ENCODE data around the gene TECR.

The TECR gene

DNA sequence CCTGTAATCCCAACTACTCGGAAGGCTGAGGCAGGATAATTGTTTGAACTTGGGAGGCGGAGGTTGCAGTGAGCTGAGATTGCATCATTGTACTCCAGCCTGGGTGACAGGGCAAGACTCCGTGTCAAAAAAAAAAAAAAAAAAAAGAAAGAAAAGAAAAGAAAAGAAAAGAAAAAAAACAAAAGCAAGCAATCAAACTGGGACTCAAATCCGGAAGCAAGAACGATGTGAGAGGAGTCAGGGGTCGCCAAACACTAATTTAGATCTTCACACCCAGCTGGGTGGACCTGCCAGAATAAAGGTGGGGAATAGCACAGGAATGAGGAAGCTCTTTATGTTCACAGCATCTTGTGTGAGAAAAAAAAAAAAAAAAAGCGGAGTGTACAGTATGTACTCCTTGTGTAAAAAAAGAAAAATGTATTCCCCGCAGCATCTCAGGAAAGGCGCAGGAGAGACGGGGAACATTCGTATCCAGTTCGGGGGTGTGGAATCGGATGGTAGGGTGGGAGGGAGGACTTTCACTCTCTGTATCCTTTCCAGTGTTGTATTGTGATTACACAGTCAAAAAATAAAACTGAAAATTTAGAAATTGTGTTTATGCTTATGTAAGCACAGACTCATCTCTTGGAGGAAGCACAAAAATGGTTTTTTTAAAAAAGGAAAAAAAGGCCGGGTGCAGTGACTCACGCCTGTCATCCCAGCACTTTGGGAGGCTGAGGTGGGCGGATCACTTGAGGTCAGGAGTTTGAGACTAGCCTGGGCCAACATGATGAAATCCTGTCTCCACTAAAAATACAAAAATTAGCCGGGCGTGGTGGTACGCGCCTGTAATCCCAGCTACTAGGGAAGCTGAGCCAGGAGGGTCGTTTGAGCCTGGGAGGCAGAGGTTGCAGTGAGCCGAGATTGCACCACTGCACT is 18.8 kb upstream of the TECR start:
- DNase-seq = peak; percentile 23

GRCh38 chr19:14511229-14511593 is 18.2 kb upstream of the TECR start:
- DNase-seq = no peak

- DNase-seq = no peak
Measured at GRCh38 chr19:14512406-14512961, 16.9 kb upstream of the TECR start.

DNA sequence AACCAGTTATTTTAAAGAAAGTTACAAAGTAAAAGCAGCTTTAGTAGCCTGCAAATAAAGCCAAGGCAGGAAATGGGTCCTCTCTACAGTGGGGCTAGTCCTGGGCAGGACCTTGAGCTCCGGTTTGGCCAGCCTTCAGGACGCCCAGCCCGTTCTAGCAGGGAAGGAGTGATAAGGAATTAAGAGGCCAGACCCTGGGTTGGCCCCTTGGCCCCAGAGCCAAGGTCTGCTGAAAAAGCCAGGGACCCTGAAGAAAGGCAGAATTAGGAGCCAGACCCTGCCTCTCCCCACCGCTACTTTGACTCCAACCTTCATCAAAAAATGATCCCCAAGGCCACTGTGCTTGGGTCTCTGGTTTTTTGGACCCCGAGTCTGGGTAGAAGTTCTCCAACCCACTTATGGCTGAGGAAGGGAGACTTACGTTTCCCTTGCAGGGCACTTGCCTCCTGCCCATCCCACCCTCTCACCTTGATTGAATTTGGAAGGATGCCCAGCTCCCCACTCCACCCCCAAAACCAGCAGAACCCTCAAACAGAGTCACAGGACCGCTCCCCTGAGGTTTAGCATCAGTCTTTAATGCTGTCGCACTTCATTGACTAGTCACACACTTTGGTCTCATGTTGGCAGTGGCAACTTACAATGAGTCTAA is 15.1 kb upstream of the TECR start:
- DNase-seq = no peak

DNA sequence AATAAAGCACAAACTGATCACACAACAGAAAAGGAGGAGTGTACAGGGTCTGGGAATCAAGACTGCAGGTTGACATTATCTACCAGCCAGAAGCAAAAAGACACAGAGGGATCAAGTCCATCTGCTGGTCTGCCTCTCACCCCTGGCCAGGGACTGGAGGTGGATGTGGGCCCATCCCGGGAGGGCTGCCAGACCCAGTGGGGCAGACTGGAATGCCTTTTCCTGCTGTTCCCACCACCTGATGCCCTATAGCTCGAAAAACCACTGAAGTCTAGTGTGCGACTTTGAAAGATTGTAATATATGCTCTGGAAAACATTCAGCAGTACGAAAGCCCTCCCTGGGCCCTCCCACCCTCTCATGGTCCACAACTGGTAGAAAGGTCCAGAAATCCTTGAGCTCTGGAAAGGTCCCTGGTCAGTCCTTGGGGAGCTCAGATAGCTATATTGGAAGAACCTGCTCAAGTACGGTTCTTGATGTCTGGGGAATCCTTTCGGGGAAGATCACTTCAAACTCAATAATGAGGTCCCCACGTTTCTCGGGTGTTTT is 13.8 kb upstream of the TECR start:
- DNase-seq = no peak

- DNase-seq = no peak
Measured at GRCh38 chr19:14516048-14516534, 13.3 kb upstream of the TECR start.

- peak; percentile 20 for DNase-seq
Measured at GRCh38 chr19:14516746-14517438, 12.5 kb upstream of the TECR start.

GRCh38 chr19:14517446-14517839 is 12.0 kb upstream of the TECR start:
- DNase-seq = peak; percentile 17

DNA sequence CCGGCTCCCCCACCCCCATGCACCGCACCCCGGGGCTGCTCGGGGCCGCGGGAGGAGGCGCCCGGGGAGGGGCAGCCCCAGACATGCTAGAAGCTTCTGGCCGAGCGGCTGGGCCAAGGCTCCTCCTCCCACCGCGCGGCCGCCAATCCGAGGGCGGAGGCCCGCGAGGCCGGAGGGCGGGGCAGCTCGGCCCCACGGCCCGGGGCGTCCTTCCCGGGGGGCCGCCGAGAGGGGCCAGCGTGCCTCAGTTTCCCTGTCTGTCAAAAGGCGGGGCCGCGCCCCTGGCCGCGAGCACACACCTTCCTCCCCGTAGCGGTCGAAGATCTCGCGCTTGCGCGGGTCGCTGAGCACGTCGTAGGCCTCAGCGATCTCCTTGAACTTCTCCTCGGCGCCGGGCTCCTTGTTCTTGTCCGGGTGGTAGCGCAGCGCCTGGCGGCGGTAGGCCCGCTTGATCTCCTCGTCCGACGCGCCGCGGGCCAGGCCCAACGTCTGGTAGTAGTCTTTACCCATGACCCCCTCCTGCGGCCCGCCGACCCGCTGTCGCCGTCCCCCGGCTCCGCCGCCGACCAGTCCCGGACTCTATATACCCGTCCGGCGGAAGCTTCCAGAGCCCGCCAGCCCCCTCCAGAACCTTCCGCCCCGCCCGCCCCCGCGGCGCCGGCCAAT is 11.4 kb upstream of the TECR start, which contains the start of gene DNAJB1:
TSS of gene DNAJB1 (minus strand) at position 558 of the 666 bp plus-strand sequence. CDS start at position 510, 48 bp downstream.
- peak; percentile 81 for DNase-seq

DNA sequence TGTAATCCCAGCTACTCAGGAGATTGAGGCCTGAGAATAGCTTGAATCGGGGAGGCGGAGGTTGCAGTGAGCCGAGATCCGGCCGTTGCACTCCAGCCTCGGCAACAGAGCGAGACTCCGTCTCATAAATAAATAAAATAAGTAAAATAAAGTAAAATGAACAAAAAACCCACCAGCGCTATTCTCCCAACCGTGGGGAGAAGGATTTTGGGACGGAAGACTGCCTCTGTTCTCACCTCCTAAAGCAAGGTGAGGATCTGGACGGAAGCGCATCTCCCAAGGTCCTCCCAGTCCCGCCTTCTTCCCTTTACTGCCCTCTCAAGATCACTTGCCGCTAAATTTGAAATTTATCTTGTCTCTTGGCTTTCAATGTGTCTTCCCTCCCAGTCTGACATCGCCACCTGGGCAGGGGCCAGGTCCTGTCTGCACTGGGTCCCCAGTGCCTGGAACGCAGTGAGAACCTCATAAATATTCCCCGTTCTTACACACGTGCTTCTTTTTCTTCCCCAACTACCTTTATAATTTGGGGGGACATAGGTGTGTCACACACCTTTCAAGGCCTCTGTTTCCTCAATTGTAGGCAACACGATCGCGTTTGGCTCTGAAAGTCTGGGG is 10.0 kb upstream of the TECR start:
- DNase-seq = no peak

DNA sequence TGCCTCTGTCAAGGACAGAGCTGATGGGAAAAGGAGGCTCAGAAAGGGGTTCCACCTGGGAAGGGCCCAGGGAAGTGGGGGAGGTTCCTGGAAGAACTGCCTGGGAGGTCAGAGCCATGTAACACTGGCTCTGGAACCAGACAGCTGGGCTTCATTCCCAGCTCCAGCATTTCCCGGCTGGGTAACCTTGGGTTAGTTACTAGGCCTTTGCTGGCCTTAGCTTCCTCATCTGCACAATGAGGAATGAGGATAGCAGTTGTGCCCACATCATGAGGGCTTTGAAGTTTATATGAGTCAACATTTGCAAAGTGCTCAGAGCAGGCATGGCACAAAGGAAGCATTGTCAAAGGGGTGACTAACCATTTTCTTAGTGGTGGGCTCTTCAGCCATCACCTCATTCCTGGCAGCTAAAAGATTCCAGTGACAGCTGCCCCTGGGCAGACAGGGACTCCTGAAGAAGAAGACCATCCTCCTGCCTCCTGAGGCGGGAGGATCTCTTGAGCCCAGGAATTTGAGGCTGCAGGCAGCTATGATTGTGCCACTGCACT is 9.5 kb upstream of the TECR start:
- no peak for DNase-seq

- DNase-seq = no peak
Measured at GRCh38 chr19:14520543-14520942, 8.9 kb upstream of the TECR start.

- DNase-seq = no peak
Measured at GRCh38 chr19:14525729-14526128, 3.7 kb upstream of the TECR start.

- no peak for DNase-seq
Measured at GRCh38 chr19:14526423-14526822, 3.0 kb upstream of the TECR start.

DNA sequence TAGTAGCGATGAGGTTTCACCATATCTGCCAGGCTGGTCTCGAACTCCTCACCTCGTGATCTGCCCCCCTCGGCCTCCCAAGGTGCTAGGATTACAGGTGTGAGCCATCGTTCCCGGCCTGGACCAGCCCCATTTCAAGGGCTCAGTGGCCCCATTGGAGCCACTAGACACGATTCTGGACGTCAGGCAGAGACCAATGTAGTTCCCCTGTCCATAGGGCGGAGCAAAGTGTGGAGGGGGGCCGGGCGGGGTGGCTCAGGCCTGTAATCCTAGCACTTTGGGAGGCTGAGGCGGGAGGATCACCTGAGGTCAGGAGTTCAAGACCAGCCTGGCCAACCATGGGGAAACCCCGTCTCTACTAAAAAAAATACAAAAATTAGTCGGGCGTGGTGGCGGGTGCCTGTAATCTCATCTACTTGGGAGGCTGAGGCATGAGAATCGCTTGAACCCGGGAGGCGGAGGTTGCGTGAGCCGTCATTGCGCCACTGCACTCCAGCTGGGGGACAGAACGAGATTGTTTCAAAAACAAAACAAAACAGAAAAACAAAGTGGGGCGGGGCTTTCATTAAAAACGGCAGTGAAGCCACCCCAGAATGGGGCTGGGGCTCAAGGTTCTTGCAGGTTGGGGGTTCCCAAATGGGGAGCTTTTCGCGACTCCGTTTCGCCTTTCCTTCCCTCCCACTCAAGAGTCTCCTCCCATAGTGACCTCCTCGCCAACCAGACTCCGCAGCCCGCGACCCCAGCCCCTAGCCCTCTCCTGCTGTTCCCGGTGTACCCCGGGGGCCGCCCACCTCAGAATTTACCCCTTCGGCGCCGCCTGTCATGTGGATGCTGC is 758 bp upstream of the TECR start:
- no peak for DNase-seq

DNA sequence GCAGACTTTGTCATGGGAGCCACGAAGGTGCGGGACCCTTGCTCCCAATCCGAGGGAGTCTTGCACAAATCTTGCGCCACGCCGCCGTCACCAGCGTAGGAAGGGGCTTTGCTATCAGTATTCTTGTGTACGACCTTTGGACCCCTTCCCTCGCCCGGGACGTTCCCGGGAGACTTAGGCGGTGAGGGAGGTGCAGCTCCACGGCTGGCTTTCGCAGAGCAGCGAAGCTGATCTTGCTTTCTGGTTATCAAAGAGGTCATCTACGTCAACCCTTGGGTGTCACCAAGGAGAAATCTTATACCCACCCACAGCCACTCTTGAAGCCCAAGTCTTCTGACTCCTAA is 583 bp downstream of the TECR start:
- no peak for DNase-seq

DNA sequence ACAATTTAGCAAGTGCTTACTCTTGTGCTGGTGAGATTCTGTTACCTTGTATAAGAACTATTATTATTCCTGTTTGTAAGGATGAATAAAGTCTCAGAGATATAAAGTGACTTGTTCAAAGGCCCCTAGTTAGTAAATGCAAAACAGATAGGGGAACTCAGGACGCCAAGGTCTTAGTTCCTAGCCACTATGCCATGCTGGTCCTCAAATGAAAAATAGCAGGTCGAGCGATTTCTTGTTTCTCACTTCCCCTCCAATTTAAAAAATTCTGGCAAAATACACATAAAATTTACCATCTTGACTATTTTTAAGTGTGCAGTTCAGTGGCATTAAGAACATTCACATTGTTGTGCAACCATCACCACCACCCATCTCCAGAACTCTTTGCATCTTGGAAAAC is 1.1 kb downstream of the TECR start:
- DNase-seq = no peak

DNA sequence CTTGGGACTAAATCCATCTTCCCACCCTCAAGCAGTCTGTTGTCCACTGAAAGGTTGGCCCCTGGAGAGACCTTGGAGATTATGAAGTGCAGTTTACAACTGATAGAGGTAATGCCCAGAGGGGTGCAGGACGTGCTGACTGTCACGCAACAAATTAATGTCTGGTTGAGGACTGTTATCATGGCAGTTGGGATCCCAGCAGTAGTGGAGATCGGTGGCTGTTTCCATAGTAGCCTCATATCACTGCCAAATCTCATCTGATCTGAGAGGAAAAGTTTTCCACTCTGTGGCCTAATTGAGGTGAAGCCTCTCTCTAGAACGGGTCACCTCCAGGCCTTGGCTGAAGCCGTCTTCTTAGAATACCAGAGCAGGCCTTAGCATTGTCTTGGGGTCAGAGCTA is 4.1 kb downstream of the TECR start:
- no peak for DNase-seq

DNA sequence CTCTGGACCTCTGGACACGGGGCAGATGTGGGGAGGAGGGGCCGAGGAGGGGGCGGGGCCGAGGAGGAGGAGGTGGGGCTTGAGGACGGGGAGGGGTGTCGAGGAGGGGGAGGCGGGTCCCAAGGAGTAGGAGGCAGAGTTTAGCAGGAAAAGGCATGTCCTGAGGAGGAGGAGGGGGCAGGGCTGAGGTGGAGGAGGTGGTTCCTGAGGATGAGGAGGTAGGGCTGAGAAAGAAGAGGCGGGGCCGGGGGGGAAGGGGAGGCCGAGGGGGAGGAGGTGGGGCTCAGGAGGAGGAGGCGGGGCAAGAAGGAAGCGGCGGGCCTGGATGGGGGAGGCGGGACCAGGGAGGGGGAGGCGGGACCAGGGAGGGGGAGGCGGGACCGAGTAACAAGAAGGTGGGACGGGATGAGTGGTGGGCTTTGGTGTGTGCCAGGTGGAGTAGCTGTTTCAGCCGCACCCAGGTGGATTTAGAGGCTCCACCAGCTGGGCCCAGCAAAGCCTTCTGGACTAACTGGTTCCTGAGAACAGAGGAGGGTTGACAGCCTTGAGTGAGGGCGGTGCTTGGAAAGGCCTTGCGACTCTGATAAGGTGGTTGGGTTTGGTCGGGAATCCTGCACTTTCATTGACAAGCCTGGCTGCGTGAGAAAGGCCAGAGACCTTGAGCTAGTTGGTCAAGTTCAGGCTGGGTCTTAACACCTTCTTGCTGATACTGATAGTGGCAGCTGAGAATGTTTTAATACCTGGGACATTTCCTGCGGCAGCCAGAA is 7.7 kb downstream of the TECR start:
- peak; percentile 70 for DNase-seq
